HL-60 (cell line): Measurements from ENCODE around the gene LINGO1.

Experiments used
- GABPA ChIP-seq: IDR thresholded peaks from 2 replicates; pipeline ENCODE4 v1.6.1; 2012; ENCODE audit warnings: low read depth
- POLR2AphosphoS5 ChIP-seq: IDR thresholded peaks from 2 replicates; pipeline ENCODE4 v1.6.1; 2012; ENCODE audit warnings: low read depth
- TF ChIP-seq, protein P1 (sequence below): IDR thresholded peaks from one replicate; pipeline ENCODE4 v1.5.1; 2011; ENCODE audit warnings: low read length, control low read depth, inconsistent platforms; ENCODE audit not compliant: insufficient read depth
- TF ChIP-seq, protein P2 (sequence below): IDR thresholded peaks from 2 replicates; pipeline ENCODE4 v1.6.1; 2012; ENCODE audit warnings: low read depth; ENCODE audit not compliant: insufficient replicate concordance

DNA sequence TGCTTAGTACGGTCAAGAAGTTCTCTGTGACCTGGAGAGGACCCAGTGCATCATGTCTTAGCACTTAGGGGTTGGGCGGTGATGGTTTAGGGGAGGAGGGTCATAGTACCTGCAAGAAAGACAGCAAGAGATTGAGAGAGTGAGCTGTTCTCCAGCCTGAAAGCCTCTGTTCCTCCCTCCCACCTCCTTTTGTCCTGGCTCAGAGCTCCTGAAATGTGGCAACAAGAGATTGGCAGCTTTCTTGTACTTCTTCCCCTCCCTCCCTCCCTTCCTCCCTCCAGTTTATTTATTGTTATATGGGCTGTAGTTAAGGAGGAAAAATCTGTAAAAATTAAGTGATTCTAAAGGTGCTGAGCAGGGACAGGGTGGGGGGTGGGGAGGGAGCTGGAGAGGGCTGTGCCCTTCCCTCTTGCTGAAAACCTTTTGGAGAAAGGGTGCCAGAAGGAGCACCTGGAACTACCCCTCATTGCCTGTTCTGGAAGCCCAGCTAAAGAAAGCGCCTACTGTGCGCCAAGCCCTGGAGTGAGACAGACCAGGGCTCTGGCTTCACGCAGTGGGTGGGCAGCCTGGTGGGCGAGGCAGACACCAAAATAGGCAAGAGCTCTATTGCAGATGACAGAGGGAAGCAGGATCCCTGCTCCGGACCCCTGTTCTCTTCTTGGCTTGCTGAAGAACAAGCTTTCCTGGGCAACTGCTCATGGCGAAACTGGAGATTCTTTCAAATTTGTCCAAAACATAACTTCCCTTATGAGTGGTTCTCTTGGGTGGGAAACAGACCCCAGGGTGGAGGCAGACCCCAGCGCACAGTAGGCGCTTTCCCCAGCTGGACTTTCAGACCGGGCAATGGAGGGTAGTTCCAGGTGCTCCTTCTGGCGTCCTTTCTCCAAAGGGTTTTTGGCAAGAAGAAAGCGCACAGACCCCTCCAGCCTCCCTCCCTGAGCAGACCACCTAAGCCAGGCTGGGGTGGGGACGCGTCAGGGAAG is 35.6 kb downstream of the LINGO1 start:
- TF ChIP-seq GABPA = no peak
- TF ChIP-seq, protein P1, sequence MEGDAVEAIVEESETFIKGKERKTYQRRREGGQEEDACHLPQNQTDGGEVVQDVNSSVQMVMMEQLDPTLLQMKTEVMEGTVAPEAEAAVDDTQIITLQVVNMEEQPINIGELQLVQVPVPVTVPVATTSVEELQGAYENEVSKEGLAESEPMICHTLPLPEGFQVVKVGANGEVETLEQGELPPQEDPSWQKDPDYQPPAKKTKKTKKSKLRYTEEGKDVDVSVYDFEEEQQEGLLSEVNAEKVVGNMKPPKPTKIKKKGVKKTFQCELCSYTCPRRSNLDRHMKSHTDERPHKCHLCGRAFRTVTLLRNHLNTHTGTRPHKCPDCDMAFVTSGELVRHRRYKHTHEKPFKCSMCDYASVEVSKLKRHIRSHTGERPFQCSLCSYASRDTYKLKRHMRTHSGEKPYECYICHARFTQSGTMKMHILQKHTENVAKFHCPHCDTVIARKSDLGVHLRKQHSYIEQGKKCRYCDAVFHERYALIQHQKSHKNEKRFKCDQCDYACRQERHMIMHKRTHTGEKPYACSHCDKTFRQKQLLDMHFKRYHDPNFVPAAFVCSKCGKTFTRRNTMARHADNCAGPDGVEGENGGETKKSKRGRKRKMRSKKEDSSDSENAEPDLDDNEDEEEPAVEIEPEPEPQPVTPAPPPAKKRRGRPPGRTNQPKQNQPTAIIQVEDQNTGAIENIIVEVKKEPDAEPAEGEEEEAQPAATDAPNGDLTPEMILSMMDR = no peak
- TF ChIP-seq POLR2AphosphoS5 = no peak
- TF ChIP-seq, protein P2, sequence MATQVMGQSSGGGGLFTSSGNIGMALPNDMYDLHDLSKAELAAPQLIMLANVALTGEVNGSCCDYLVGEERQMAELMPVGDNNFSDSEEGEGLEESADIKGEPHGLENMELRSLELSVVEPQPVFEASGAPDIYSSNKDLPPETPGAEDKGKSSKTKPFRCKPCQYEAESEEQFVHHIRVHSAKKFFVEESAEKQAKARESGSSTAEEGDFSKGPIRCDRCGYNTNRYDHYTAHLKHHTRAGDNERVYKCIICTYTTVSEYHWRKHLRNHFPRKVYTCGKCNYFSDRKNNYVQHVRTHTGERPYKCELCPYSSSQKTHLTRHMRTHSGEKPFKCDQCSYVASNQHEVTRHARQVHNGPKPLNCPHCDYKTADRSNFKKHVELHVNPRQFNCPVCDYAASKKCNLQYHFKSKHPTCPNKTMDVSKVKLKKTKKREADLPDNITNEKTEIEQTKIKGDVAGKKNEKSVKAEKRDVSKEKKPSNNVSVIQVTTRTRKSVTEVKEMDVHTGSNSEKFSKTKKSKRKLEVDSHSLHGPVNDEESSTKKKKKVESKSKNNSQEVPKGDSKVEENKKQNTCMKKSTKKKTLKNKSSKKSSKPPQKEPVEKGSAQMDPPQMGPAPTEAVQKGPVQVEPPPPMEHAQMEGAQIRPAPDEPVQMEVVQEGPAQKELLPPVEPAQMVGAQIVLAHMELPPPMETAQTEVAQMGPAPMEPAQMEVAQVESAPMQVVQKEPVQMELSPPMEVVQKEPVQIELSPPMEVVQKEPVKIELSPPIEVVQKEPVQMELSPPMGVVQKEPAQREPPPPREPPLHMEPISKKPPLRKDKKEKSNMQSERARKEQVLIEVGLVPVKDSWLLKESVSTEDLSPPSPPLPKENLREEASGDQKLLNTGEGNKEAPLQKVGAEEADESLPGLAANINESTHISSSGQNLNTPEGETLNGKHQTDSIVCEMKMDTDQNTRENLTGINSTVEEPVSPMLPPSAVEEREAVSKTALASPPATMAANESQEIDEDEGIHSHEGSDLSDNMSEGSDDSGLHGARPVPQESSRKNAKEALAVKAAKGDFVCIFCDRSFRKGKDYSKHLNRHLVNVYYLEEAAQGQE = no peak
